Measurements from ENCODE around the gene ARTN.

Gene ARTN

DNA sequence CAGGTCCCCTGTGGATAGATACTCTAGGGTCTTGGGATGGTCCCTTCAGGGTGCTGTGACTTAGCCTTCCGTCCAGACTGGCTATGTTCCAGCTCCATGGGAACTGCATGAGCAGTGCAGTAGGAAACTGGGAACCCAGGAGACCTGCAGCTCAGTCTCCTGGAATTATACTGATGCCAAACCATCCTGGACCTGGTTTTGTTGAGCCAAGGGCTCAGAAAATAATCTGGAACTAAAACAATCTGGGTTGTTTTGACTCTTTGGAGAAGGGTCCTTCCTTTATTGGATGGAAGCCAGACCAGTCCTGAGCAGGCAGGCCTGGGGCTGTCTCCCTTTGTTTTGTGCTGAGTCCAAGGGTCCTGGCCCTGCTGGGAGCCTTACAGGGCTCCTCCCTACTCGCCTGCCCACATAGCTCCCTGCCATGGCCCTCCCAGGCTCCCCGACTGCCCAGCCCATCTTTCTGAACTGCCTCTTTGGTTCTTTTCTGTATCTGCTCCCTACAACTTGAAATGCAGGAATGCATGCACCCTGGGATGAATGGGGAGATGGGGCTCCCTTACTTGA, 14.4 kb downstream of the ARTN start:
- DNase-seq: no peak

DNA sequence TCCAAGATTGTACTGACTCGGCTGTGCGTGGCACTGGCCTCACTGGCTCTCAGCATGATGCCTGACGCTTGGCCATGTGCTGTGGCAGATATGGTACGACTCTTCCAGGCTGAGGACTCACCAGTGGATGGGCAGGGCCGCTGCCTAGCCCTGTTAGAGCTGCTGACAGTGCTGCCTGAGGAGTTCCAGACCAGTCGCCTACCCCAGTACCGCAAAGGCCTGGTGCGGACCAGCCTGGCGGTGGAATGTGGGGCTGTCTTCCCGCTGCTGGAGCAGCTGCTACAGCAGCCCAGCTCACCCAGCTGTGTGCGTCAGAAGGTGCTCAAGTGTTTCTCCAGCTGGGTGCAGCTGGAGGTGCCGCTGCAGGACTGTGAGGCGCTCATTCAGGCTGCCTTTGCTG, 16.1 kb downstream of the ARTN start:
- peak; percentile 44 to 75 for DNase-seq

GRCh38 chr1:43951021-43951985, 17.7 kb downstream of the ARTN start:
- no peak for DNase-seq

DNA sequence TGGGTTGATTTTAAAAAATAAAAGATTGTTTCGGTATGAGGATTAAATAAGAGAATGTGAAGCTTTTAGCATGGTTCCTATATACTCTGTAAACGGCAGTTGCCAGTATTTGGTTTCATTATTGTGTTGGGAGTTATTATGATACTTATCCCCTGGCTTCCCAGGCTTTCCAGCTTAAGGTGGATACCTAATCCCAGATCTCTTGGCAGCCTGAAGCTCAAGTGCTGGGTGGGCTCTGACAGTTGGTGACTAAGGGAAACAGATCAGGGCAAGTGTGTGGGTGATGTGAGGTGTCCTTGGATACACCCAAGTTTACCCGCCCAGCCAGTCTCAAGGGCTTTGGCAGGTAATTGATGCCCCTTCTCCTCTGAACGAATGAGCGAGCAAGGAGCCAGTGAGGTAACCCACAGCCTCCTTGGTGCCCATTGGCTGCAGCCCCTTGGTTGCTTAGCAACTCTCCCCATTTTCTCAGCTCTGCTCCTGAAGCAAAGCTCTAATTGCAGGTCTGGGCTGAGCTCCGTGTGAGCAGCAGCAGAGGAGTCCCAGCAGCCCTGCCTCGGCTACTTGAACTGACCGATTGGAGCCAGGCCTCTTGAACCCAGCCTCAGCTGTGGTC, 19.2 kb downstream of the ARTN start:
- DNase-seq: no peak

GRCh38 chr1:43953361-43953760, 19.8 kb downstream of the ARTN start:
- no peak for DNase-seq

DNA sequence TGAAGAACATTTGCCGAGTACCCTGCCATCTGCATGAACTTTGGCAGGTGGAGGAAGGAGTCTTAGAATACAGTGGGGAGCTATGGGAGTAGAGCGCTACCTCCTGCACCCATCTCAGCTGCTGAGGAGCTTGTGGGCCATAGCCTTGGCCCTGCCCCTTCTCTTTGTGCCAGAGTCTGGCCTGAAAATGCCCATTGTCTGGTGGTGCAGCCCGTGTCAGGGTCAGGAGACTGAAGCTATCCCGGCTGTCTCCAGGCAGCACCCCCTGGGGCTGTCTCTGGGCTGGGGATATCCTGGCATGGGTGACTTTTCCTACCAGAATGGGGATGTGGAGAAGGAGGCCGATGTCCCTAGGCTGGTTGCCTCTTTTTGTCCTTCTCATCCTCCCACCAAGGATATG, 20.4 kb downstream of the ARTN start:
- no peak for DNase-seq

- DNase-seq: no peak
These were observed 22.6 kb downstream of the ARTN start for GRCh38 chr1:43956234-43956633.

GRCh38 chr1:43957407-43958040, 23.9 kb downstream of the ARTN start:
- no peak for DNase-seq

DNA sequence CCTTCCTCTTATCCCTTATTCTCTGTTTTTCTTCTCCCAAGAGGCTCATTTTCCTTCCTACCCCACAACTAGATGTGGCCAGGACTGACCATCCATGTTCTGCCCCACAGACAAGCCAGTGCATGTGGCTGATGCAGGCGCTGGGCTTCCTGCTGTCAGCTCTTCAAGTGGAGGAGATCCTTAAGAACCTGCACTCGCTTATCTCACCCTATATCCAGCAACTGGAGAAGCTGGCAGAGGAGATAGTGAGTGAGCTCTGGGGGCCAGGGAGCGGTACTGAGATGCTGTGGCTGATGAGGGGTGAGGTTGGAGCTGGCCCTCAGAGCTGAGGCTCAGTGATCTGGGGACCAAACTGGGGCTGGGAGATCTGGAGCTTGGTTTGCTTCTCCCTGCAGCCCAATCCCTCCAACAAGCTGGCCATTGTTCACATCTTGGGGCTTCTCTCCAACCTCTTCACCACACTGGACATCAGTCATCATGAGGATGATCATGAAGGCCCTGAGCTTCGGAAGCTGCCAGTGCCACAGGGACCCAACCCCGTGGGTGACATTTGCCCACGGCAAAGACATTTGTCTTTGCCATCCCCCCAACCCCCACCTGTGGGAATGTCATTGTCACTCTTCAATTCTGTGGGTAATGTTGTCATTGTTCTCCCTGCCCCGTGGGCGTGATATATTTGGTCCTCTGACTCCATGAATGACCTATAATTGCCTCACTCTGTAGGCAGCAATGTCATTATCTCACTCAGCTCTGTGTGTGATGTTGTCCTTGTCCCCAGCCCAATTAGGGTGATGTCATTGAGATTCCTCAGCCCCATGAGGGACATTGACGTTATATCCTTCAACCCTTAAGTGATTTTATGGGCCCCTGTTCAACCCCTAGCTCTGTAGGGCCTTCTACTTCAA, 25.0 kb downstream of the ARTN start:
- no peak for DNase-seq

GRCh38 chr1:43960798-43961197, 27.2 kb downstream of the ARTN start:
- no peak for DNase-seq

DNA sequence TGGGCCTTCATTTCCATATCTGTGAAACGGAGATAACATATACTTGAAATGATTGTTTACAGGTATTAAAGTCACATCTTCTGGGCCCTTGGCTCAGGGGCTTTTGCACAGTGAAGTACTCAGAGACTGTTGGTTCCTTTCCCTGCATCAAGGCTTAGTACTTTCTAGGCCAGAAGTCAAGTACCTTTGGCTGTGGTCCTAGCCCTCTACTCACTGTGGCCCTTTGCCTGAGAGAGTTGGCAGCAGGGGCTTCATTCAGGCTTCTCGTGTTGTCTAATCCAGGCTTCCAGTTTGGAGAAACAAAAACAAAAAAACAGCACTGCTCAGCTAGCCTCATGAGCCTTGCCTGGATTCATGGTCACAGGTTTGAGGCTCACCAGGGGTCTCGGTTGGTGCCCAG, 28.1 kb downstream of the ARTN start:
- no peak for DNase-seq

DNA sequence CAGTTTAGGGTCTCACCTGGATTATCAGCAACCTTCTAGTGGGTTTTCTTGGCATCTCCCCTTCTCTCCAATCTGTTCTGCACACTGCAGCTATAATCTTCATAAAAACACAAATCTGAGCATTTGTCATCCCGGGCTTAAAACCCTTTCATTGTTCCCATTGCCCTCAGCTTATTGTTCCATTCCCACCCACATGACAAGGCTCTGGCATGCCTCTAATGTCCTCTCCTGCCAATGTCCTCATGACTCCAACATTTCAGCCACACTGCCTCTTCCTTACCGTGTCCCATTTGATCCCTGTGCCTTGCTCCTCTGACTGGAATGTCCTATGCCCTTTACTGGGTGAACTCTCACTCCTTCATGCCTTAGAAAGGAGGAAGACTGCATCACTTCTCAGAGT, 28.7 kb downstream of the ARTN start:
- no peak for DNase-seq

- DNase-seq: no peak
These were observed 29.4 kb downstream of the ARTN start for GRCh38 chr1:43963006-43963405.

- no peak for DNase-seq
These were observed 30.3 kb downstream of the ARTN start for GRCh38 chr1:43963890-43964289.

DNA sequence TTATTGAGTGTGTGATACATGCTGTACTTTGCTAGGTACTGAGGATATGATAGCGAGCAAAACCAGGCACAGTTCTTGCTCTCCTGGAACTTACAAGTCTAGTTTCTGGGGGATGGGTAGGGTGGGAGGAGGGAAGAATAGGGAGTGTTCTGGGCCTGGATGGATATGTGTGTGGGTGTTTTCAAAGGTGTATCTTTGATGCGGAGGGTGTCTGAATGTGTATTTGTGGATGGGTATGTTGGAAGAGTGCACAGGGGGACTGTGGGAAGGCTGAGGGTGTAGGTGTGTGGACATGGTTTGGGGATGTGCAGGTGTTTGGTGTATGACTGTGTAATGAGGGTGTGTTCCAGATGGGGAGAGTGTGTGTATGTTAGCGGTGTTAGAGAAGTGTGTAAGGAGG, 31.7 kb downstream of the ARTN start:
- no peak for DNase-seq

DNA sequence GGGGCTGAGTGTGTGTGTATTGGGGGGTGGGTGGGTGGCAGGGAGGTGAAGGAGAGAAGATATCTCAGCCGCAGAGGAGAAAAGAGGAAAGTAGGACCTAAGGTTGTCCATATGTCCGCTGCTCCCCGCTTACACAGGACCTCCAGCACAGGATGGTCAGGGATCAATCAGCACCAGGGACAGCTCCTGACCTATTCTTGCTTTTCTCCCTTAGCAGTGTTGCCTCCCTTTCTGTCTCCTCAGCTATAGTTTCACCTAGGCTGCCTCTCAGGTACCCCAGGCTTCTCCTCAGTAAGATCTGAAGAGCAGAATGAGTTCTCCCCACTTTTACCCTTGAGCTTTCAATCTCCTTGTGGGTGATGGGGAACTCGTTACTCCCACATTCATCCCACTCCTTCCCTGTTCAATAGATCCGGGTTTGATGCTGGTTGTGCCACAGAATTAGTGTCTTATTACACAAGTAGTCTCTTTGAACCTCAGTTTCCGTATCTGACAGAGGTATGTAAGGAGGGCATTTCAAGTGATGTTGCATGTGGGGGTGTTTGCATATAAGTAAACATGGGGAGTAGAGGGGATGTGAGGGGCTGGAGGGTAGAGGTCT, 34.8 kb downstream of the ARTN start:
- DNase-seq: no peak

DNA sequence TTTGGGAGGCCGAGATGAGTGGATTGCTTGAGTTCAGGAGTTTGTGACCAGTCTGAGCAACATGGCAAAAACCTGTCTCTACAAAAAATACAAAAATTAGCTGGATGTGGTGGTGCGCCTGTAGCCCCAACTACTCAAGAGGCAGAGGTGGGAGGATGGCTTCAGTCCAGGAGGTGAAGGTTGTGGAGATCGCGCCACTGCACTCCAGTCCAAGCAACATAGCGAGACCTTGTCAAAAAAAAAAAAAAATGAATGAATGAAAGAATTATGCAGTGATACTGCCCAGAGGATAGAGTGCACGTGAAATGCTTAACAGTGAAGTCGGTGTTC, 35.8 kb downstream of the ARTN start:
- no peak for DNase-seq

GRCh38 chr1:43969746-43970466, 36.3 kb downstream of the ARTN start, which contains the start of gene DPH2:
TSS of gene DPH2 (plus strand) at chr1:43970010. CDS start at chr1:43970176, 166 bp downstream.
- peak; percentile 96 to 98 for DNase-seq

DNA sequence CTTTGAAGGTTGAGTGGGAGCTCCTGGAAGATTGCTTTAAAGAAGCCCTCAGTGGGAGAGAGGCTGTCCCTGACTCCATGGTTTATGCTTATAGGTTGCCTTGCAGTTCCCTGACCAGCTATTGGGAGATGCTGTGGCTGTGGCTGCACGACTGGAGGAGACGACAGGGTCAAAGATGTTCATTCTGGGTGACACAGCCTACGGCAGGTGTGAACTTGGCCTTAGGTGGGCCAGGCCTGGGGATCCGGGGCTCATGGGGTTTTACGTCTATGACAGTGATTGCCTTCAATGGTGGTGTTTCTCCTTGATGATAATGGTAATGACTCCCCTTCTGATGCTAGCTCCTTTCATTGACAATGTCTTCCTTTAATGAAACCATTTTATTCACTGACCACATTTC, 36.9 kb downstream of the ARTN start:
- no peak for DNase-seq

DNA sequence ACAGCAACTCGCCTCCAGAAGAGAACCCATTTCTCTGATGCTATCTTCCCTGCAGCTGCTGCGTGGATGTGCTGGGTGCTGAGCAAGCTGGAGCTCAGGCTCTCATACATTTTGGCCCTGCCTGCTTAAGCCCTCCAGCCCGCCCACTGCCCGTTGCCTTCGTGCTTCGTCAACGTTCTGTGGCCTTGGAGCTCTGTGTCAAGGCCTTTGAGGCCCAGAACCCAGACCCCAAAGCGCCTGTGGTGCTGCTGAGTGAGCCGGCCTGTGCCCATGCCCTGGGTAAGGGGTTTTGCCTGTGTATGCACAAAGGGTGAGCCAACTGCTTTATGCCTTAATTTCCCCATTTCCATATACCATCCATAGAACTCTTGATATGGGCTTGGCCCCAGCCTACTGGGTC, 37.3 kb downstream of the ARTN start:
- no peak for DNase-seq

DNA sequence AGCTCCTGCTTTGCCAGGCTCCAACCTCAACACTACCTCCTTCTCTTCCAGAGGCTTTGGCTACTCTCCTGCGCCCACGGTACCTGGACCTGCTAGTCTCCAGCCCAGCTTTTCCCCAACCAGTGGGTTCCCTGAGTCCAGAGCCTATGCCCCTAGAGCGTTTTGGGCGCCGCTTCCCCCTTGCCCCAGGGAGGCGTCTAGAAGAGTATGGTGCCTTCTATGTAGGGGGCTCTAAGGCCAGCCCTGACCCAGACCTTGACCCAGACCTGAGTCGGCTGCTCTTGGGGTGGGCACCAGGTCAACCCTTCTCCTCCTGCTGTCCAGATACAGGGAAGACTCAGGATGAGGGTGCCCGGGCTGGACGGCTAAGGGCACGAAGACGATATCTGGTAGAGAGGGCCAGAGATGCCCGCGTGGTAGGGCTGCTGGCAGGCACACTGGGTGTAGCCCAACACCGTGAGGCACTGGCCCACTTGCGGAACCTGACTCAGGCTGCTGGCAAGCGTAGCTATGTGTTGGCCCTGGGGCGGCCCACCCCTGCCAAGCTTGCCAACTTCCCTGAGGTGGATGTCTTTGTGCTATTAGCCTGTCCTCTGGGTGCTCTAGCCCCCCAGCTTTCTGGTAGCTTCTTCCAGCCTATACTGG, 37.9 kb downstream of the ARTN start:
- DNase-seq: no peak
